HG03460 (cell line): ENCODE measurements around the gene ZC2HC1C.
"Not testable (repeated sequence)": the region's sequence is repeated elsewhere in the genome, so short reads cannot be mapped to it uniquely, and the experiment has no call there.

Experiments used
- ATAC-seq: cut with Tn5 transposase; IDR thresholded peaks from one replicate; pipeline ENCODE4 v1.9.1; 2021; ENCODE audit not compliant: unreplicated experiment

ZC2HC1C gene

GRCh38 chr14:75053396-75054291 lies 15.8 kb upstream of the ZC2HC1C start:
- no peak for ATAC-seq

- no peak for ATAC-seq
Measured at GRCh38 chr14:75054421-75054820, 15.0 kb upstream of the ZC2HC1C start.

- ATAC-seq: no peak
Measured at GRCh38 chr14:75059642-75060041, 9.8 kb upstream of the ZC2HC1C start.

- no peak for ATAC-seq
Measured at GRCh38 chr14:75060420-75060819, 9.0 kb upstream of the ZC2HC1C start.

DNA sequence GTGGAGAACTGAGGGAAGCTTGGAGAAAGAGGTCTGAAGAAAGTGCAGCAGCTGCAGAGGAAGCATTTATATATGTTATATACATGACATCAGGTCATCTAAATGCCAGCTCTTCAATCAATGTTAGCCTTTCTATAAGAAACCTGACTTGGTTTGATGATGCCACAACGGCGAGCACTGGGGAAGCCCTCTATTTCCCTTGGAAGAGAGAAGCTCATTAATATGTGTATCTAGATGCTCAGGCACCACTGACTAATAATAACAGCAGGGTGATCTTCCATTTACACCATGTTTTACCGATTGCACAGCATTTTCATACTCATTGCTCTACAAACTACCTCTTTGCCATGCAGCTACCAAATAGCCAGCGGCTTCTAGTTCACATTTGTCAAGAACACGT lies 6.4 kb upstream of the ZC2HC1C start:
- ATAC-seq: no peak

DNA sequence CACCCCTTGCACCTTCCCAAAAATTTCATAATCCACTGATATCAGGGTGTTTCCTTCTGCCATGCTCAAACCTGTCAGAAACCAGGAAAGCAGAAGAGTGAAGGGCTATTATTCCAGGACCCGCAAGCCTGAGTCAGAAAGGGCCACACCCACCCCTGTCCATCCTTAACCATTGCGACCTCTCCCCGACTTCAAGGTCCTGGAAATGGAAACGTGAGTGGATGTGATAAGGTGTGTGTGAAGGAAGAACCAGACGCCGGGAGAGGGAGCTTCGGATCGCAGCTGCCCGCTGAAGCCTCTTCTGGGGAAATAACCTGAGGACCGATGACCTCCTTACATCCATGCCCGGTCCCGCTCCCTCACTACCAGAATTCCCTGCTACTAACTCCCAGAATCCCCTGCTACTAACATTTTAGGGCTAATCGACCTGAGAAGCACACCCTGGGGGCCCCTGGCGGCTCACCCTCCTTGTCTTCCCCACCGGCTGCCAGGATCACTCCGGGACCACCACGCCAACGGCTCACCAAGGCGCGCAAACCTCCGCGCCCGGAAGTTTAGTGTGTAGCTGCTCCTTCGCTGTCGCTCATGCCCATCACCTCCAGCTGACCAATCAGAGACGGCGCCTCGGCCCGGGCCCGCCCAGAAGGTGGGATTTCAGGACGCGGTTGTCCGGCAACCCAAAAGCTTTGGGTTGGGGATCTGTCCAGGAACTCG lies 5.8 kb upstream of the ZC2HC1C start, which contains the start of gene ACYP1:
Gene ACYP1, minus strand, starts transcription at position 534 of the 714 bp plus-strand sequence. Its CDS starts 471 bp downstream, at position 63.
- peak; percentile 98 for ATAC-seq

GRCh38 chr14:75064205-75064567 lies 5.3 kb upstream of the ZC2HC1C start:
- ATAC-seq: peak; percentile 3

- no peak for ATAC-seq
Measured at GRCh38 chr14:75066691-75067090, 2.8 kb upstream of the ZC2HC1C start.

- ATAC-seq: no peak
Measured at GRCh38 chr14:75067212-75067611, 2.2 kb upstream of the ZC2HC1C start.

DNA sequence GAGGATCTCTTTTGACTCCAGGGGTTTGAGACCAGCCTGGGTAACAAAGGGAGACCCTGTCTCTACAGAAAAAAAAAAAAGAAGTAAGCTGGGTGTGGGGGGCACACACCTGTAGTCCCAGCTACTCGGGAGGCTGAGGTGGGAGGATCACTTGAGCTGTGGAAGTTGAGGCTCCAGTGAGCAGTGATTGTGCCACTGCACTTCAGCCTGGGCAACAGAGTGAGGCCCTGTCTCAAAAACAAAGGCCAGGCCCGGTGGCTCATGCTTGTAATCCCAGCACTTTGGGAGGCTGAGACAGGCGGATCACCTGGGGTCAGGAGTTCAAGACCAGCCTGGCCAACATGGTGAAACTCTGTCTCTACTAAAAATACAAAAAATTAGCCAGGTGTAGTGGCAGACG lies 1.7 kb upstream of the ZC2HC1C start:
- ATAC-seq: not testable (repeated sequence)

- ATAC-seq: no peak
Measured at GRCh38 chr14:75068294-75069120, 934 bp upstream of the ZC2HC1C start.

- no peak for ATAC-seq
Measured at GRCh38 chr14:75069811-75070145, 337 bp downstream of the ZC2HC1C start.

GRCh38 chr14:75070383-75070782 lies 942 bp downstream of the ZC2HC1C start:
- ATAC-seq: no peak

GRCh38 chr14:75077794-75078193 lies 8.4 kb downstream of the ZC2HC1C start:
- ATAC-seq: no peak

DNA sequence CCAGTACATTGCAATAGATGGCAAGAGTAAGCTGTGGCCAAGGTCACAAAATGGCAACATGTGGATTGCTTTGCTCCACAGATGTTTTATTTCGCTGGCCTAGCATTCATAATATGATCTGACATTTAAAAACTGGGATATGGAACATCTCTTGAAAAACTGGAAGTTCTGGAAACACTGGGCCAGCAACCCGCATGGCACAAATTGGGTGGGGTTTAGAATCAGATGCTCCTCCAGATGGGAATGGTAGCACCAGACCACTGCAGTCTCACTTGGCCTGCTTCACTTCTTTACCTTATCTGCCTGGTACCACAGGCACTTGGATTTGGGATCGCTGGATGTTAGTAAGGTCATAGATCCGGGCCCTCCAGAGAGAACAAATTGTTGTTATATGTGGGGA lies 10.1 kb downstream of the ZC2HC1C start:
- ATAC-seq: no peak

GRCh38 chr14:75081660-75082229 lies 12.3 kb downstream of the ZC2HC1C start:
- no peak for ATAC-seq

- ATAC-seq: no peak
Measured at GRCh38 chr14:75083271-75083670, 13.8 kb downstream of the ZC2HC1C start.

DNA sequence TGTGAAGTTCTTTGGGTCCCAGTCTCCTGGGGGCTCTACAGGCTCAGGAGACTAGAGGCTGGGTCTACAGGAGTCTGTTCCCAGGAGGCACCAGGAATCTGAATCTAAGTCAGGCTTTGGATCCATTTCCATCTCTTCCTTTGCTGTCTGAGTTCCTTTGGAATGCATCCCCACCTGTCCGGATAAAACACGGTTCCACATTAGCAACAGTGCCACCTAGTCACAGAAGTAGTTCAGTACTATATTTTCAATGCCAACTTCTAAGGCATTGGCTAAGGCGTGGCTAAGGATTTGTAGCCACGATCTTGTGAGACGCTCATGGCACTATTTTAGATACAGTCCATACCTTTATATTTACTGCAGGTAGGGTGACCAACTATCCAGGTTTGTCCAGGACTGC lies 15.1 kb downstream of the ZC2HC1C start:
- no peak for ATAC-seq

GRCh38 chr14:75088153-75088552 lies 18.7 kb downstream of the ZC2HC1C start:
- no peak for ATAC-seq

DNA sequence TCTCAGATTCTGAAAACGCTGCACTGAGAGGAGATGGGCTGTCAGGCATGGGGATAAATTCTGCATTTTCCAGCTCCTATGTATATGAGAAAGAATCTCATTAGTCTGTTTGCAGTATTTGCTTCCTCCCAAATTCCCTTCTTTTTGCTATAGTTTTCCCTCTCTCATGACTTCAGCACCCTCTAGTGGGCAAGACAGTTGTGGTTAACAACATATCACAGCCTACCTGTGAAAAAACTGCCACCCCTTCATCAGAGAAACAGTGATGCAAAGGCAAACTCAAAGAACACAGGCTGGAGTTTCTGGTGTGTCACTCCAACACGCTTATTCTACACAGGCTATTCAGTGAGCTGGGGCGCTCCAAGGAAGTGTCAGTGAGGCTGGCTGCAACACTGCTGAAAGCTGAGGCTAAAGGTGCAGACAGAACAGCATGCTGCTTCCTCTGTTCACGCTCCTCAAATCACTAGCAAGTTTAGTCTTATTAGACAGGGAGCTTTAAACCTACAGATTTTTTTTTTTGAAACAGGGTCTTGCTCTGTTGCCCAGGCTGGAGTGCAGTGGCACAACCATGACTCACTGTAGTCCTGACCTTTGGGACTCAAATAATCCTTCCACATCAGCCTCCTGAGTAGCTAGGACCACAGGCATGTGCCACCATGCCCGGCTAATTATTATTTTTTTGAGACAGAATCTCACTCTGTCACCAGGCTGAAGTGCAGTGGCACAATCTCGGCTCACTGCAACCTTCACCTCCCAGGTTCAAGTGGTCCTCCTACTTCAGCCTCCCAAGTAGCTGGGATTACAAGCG lies 19.3 kb downstream of the ZC2HC1C start:
- ATAC-seq: no peak
